NCI-H2107 treated with DMSO at 0.1 percent for 48 hours (cell line): ENCODE results near the gene UCHL5.

Experiments
- DNase-seq: peaks from one replicate; lab custom pipeline; 2025; ENCODE audit not compliant: unreplicated experiment; lab: John Stamatoyannopoulos, UW

UCHL5 gene

GRCh38 chr1:192968323-192968722 lies 90.8 kb downstream of the UCHL5 start:
- no peak for DNase-seq

GRCh38 chr1:192967901-192968300 lies 91.3 kb downstream of the UCHL5 start:
- no peak for DNase-seq

GRCh38 chr1:192967211-192967877 lies 91.8 kb downstream of the UCHL5 start:
- DNase-seq = no peak

- DNase-seq = no peak
These were observed 93.1 kb downstream of the UCHL5 start for GRCh38 chr1:192966073-192966472.

GRCh38 chr1:192962901-192963300 lies 96.3 kb downstream of the UCHL5 start:
- no peak for DNase-seq
